Heart left ventricle (tissue), 13 donors: ENCODE results near the gene USP25.

Experiments
- CTCF ChIP-seq, 12 donors: fragments of 200-600 bp; sonication (generic) in 4 of 12; IDR thresholded peaks; one replicate each; pipeline versions ENCODE4 v1.5.0 to v1.8.0; 2018 to 2022; ENCODE audit warnings: antibody characterized with exemption in 12 of 12, mild to moderate bottlenecking in 5 of 12
- POLR2A ChIP-seq, 2 donors: fragments of 450-650 bp; IDR thresholded peaks; one replicate each; pipeline ENCODE4 v1.6.1; 2017; ENCODE audit warnings: antibody characterized with exemption in 2 of 2, mild to moderate bottlenecking in 2 of 2, moderate library complexity in 2 of 2
- donor health status: ischemic (EF 13 %, LVEDD 7.1; RV severe dilation, severe dysfunction).
- donor health status: DM: no; HTN: yes; CAD: no.
- donor health status: DM: no; HTN: no; CAD: no.
- donor health status: ischemic (EF 25% LVEDD 6.9; RV normal size, moderate dysfunction).
- donor health status: ischemic (EF 25% LVEDD 5.7; RV mildly dilated, moderate dysfunction).
- donor health status: ischemic (EF 35%, LVEDD 5.7; RV mildly dilated, moderate dysfunction).
- donor health status: nonischemic (EF 11% LVEDD 7.7; RV severe dilation, severe dysfunction).
- donor health status: DM: yes; HTN: yes; CAD: no.
- donor health status: PGD.
- donor health status: ischemic (EF 29% LVEDD 5.4; RV normal size, mild dysfunction).
- donor health status: nonischemic (EF 23%, LVEDD 6.1; RV moderate dilation, normal function).

- no peak for TF ChIP-seq CTCF (IDR thresholded peaks at IDR 0.05)
- no peak for TF ChIP-seq POLR2A (IDR thresholded peaks at IDR 0.05)
These were observed 165.6 kb downstream of the USP25 start for GRCh38 chr21:15895142-15896106.
